ENCODE data around the gene ZNF595.
"Not testable (repeated sequence)": the region's sequence is repeated elsewhere in the genome, so short reads cannot be mapped to it uniquely, and the experiment has no call there.

The ZNF595 gene

GRCh38 chr4:38202-38601 lies 14.9 kb upstream of the ZNF595 start:
- H3K9me3 ChIP-seq; H3K4me1 ChIP-seq (ENCODE audit: control insufficient read depth in 1 of 2, insufficient read depth in 1 of 2, low read depth in 1 of 2, low read length in 1 of 2); H3K27me3 ChIP-seq; H3K36me3 ChIP-seq; H3K27ac ChIP-seq; H3K4me3 ChIP-seq (ENCODE audit: low read depth in 1 of 2, low read length in 1 of 2): not testable (repeated sequence)

GRCh38 chr4:43375-43774 lies 9.7 kb upstream of the ZNF595 start:
- not testable (repeated sequence) for H3K4me3 ChIP-seq (ENCODE audit: low read depth in 1 of 2, low read length in 1 of 2); H3K36me3 ChIP-seq; H3K9me3 ChIP-seq; H3K27ac ChIP-seq; H3K27me3 ChIP-seq; H3K4me1 ChIP-seq (ENCODE audit: control insufficient read depth in 1 of 2, insufficient read depth in 1 of 2, low read depth in 1 of 2, low read length in 1 of 2)

- H3K27ac ChIP-seq: peak overlapping the region; percentile 62
- not testable (repeated sequence) for H3K4me1 ChIP-seq (ENCODE audit: control insufficient read depth in 1 of 2, insufficient read depth in 1 of 2, low read depth in 1 of 2, low read length in 1 of 2); H3K4me3 ChIP-seq (ENCODE audit: low read depth in 1 of 2, low read length in 1 of 2); H3K27me3 ChIP-seq; H3K36me3 ChIP-seq; H3K9me3 ChIP-seq
Measured at GRCh38 chr4:51253-51652, 1.9 kb upstream of the ZNF595 start.

- H3K27me3 ChIP-seq, H3K36me3 ChIP-seq: not testable (repeated sequence)
Measured at GRCh38 chr4:51655-52277, 1.4 kb upstream of the ZNF595 start.

GRCh38 chr4:53521-53920 lies 400 bp downstream of the ZNF595 start:
- H3K4me3 ChIP-seq (ENCODE audit: low read depth in 1 of 2, low read length in 1 of 2): peak overlapping the region in 1 of 2 experiments; percentile 40
- H3K9me3 ChIP-seq; H3K27ac ChIP-seq; H3K4me1 ChIP-seq (ENCODE audit: control insufficient read depth in 1 of 2, insufficient read depth in 1 of 2, low read depth in 1 of 2, low read length in 1 of 2); H3K27me3 ChIP-seq; H3K36me3 ChIP-seq: not testable (repeated sequence)

More at GRCh38 chr4:51655-52277, 1.4 kb upstream of the ZNF595 start:
- H3K9me3 ChIP-seq; H3K4me1 ChIP-seq (ENCODE audit: control insufficient read depth in 1 of 2, insufficient read depth in 1 of 2, low read depth in 1 of 2, low read length in 1 of 2); H3K4me3 ChIP-seq (ENCODE audit: low read depth in 1 of 2, low read length in 1 of 2): not testable (repeated sequence)
- H3K27ac ChIP-seq: peak overlapping the region; percentile 62

GRCh38 chr4:64733-65132 lies 11.6 kb downstream of the ZNF595 start:
- not testable (repeated sequence) for H3K4me1 ChIP-seq (ENCODE audit: control insufficient read depth in 1 of 2, insufficient read depth in 1 of 2, low read depth in 1 of 2, low read length in 1 of 2); H3K4me3 ChIP-seq (ENCODE audit: low read depth in 1 of 2, low read length in 1 of 2); H3K27ac ChIP-seq; H3K27me3 ChIP-seq; H3K36me3 ChIP-seq; H3K9me3 ChIP-seq

GRCh38 chr4:71830-72229 lies 18.7 kb downstream of the ZNF595 start:
- H3K36me3 ChIP-seq: peaks cover 6% of the 10 kb centered on the region
- TF ChIP-seq CTCF (IDR thresholded peaks at IDR 0.05): no peak
- no peak overlapping the region for H3K27ac ChIP-seq
- peaks cover 37% of the 10 kb centered on the region for H3K9me3 ChIP-seq
- no peak overlapping the region for H3K4me3 ChIP-seq (ENCODE audit: low read depth in 1 of 2, low read length in 1 of 2)
- no peaks in the 10 kb centered on the region for H3K4me1 ChIP-seq (ENCODE audit: control insufficient read depth in 1 of 2, insufficient read depth in 1 of 2, low read depth in 1 of 2, low read length in 1 of 2)
- H3K27me3 ChIP-seq: no peaks in the 10 kb centered on the region

GRCh38 chr4:85951-86350 lies 32.8 kb downstream of the ZNF595 start:
- no peak overlapping the region for H3K4me3 ChIP-seq (ENCODE audit: low read depth in 1 of 2, low read length in 1 of 2)
- H3K27me3 ChIP-seq: no peaks in the 10 kb centered on the region
- no peak overlapping the region for H3K27ac ChIP-seq
- H3K4me1 ChIP-seq (ENCODE audit: control insufficient read depth in 1 of 2, insufficient read depth in 1 of 2, low read depth in 1 of 2, low read length in 1 of 2): no peaks in the 10 kb centered on the region
- peaks cover 69% of the 10 kb centered on the region for H3K9me3 ChIP-seq
- H3K36me3 ChIP-seq: no peaks in the 10 kb centered on the region
- no peak for TF ChIP-seq CTCF (IDR thresholded peaks at IDR 0.05)

GRCh38 chr4:86559-87324 lies 33.6 kb downstream of the ZNF595 start:
- H3K4me1 ChIP-seq (ENCODE audit: control insufficient read depth in 1 of 2, insufficient read depth in 1 of 2, low read depth in 1 of 2, low read length in 1 of 2); H3K4me3 ChIP-seq (ENCODE audit: low read depth in 1 of 2, low read length in 1 of 2); H3K36me3 ChIP-seq; H3K27ac ChIP-seq; H3K27me3 ChIP-seq: not testable (repeated sequence)
- H3K9me3 ChIP-seq: peaks cover 74% of the 10 kb centered on the region

Data from neutrophil (primary cell).